T follicular helper cell (primary cell): ENCODE measurements around the gene SIT1.

Source experiments
- DNase-seq: peaks from one replicate; pipeline ENCODE4 v3.0.0-alpha.2; 2020; ENCODE audit warnings: low read depth

SIT1 gene

GRCh38 chr9:35606138-35606504 is 44.6 kb downstream of the SIT1 start:
- no peak for DNase-seq

GRCh38 chr9:35605351-35606137 is 45.2 kb downstream of the SIT1 start:
- no peak for DNase-seq

GRCh38 chr9:35604578-35605350 is 46.0 kb downstream of the SIT1 start, which contains the start of gene TESK1:
Gene TESK1 (plus strand): TSS chr9:35605262. CDS start chr9:35605620, 358 bp downstream.
- DNase-seq = peak; percentile 71

GRCh38 chr9:35603986-35604577 is 46.6 kb downstream of the SIT1 start:
- peak; percentile 99 for DNase-seq

GRCh38 chr9:35603506-35603985 is 47.2 kb downstream of the SIT1 start:
- DNase-seq = no peak

GRCh38 chr9:35599763-35600604 is 50.7 kb downstream of the SIT1 start:
- no peak for DNase-seq
